ENCODE data around the gene NMT1. TPM values are rescaled to one million over a fixed set of nuclear protein-coding genes. Genes with fewer than 3 reads are reported as not detected.

NMT1 gene
- total and polyA plus RNA-seq, 4 donors, result 27.0 to 83.7 (median 42.6) TPM

GRCh38 chr17:45087504-45087975 lies 26.4 kb downstream of the NMT1 start:
- no peaks in the 10 kb centered on the region for H3K27me3 ChIP-seq (ENCODE audit: control insufficient read depth in 4 of 4, insufficient read depth in 4 of 4, low read length in 3 of 4)
- H3K36me3 ChIP-seq (ENCODE audit: control insufficient read depth in 4 of 4, insufficient read depth in 3 of 4, low read depth in 1 of 4, low read length in 3 of 4), result peaks cover 4 to 42% (median 18%) of the 10 kb centered on the region in 4 donors
- H3K27ac ChIP-seq (ENCODE audit: low read depth in 1 of 2, low read length in 2 of 2), result peak overlapping the region; percentile 87 to 96
- peak overlapping the region in 1 of 2 donors; percentile 28 for H3K9ac ChIP-seq (ENCODE audit: low read depth in 1 of 2, low read length in 2 of 2)
- WGBS, result 25% methylated on average over 3 of the region's 3 CpGs
- peaks cover 17 to 45% (median 27%) of the 10 kb centered on the region in 4 donors for H3K4me1 ChIP-seq (ENCODE audit: control insufficient read depth in 4 of 4, insufficient read depth in 4 of 4, low read length in 3 of 4)
- H3K4me3 ChIP-seq (ENCODE audit: low read depth in 1 of 3, low read length in 3 of 3), result no peak overlapping the region
- H3K9me3 ChIP-seq (ENCODE audit: control insufficient read depth in 4 of 4, low read length in 3 of 4), result no peaks in the 10 kb centered on the region
- DNase-seq (ENCODE audit: low spot score), result no peak
- peak in 1 of 2 donors; percentile 2 for TF ChIP-seq HNF4A (conservative IDR thresholded peaks at IDR 0.05)
- TF ChIP-seq, protein P1, sequence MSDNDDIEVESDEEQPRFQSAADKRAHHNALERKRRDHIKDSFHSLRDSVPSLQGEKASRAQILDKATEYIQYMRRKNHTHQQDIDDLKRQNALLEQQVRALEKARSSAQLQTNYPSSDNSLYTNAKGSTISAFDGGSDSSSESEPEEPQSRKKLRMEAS (IDR thresholded peaks at IDR 0.05), result no peak
- TF ChIP-seq GABPA (IDR thresholded peaks at IDR 0.05 in 1 of 2, conservative IDR thresholded peaks at IDR 0.05 in 1 of 2), result no peak
- no peak for TF ChIP-seq NR2F2 (IDR thresholded peaks at IDR 0.05)

- Histone ChIP-seq H3K4me1 (ENCODE audit: control insufficient read depth in 4 of 4, insufficient read depth in 4 of 4, low read length in 3 of 4) (peaks cover 17 to 50% (median 29%) of the 10 kb centered on the region in 4 donors), H3K36me3 (ENCODE audit: control insufficient read depth in 4 of 4, insufficient read depth in 3 of 4, low read depth in 1 of 4, low read length in 3 of 4) (peaks cover 2 to 40% (median 15%) of the 10 kb centered on the region in 4 donors), H3K9ac (ENCODE audit: low read depth in 1 of 2, low read length in 2 of 2) (no peak overlapping the region), H3K27me3 (ENCODE audit: control insufficient read depth in 4 of 4, insufficient read depth in 4 of 4, low read length in 3 of 4) (no peaks in the 10 kb centered on the region), H3K4me3 (ENCODE audit: low read depth in 1 of 3, low read length in 3 of 3) (no peak overlapping the region), H3K9me3 (ENCODE audit: control insufficient read depth in 4 of 4, low read length in 3 of 4) (no peaks in the 10 kb centered on the region), H3K27ac (ENCODE audit: low read depth in 1 of 2, low read length in 2 of 2) (peak overlapping the region; percentile 87 to 96)
- no peak for DNase-seq (ENCODE audit: low spot score)
- WGBS, result 75% methylated on average over 5 of the region's 5 CpGs
- TF ChIP-seq, protein P2, sequence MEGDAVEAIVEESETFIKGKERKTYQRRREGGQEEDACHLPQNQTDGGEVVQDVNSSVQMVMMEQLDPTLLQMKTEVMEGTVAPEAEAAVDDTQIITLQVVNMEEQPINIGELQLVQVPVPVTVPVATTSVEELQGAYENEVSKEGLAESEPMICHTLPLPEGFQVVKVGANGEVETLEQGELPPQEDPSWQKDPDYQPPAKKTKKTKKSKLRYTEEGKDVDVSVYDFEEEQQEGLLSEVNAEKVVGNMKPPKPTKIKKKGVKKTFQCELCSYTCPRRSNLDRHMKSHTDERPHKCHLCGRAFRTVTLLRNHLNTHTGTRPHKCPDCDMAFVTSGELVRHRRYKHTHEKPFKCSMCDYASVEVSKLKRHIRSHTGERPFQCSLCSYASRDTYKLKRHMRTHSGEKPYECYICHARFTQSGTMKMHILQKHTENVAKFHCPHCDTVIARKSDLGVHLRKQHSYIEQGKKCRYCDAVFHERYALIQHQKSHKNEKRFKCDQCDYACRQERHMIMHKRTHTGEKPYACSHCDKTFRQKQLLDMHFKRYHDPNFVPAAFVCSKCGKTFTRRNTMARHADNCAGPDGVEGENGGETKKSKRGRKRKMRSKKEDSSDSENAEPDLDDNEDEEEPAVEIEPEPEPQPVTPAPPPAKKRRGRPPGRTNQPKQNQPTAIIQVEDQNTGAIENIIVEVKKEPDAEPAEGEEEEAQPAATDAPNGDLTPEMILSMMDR (IDR thresholded peaks at IDR 0.05; ENCODE audit: low read depth, low read length, missing input control), result no peak
- TF ChIP-seq YY1 (IDR thresholded peaks at IDR 0.05), result no peak
- TF ChIP-seq, protein P3, sequence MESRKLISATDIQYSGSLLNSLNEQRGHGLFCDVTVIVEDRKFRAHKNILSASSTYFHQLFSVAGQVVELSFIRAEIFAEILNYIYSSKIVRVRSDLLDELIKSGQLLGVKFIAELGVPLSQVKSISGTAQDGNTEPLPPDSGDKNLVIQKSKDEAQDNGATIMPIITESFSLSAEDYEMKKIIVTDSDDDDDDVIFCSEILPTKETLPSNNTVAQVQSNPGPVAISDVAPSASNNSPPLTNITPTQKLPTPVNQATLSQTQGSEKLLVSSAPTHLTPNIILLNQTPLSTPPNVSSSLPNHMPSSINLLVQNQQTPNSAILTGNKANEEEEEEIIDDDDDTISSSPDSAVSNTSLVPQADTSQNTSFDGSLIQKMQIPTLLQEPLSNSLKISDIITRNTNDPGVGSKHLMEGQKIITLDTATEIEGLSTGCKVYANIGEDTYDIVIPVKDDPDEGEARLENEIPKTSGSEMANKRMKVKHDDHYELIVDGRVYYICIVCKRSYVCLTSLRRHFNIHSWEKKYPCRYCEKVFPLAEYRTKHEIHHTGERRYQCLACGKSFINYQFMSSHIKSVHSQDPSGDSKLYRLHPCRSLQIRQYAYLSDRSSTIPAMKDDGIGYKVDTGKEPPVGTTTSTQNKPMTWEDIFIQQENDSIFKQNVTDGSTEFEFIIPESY (IDR thresholded peaks at IDR 0.05), result no peak
- TF ChIP-seq SP1 (IDR thresholded peaks at IDR 0.05), result no peak
- no peak for TF ChIP-seq EGR1 (IDR thresholded peaks at IDR 0.05; ENCODE audit: low read depth in 2 of 2)
- no peak for TF ChIP-seq RXRA (IDR thresholded peaks at IDR 0.05)
- TF ChIP-seq JUND (IDR thresholded peaks at IDR 0.05), result no peak
- TF ChIP-seq, protein P1 (IDR thresholded peaks at IDR 0.05), result no peak
- TF ChIP-seq, protein P4, sequence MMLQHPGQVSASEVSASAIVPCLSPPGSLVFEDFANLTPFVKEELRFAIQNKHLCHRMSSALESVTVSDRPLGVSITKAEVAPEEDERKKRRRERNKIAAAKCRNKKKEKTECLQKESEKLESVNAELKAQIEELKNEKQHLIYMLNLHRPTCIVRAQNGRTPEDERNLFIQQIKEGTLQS (IDR thresholded peaks at IDR 0.05), result no peak
- no peak for TF ChIP-seq HNF4A (conservative IDR thresholded peaks at IDR 0.05)
- no peak for TF ChIP-seq HNF4G (IDR thresholded peaks at IDR 0.05)
- TF ChIP-seq TAF1 (conservative IDR thresholded peaks at IDR 0.05), result no peak
- TF ChIP-seq FOXA2 (IDR thresholded peaks at IDR 0.05), result no peak
Measured at GRCh38 chr17:45087978-45088377, 26.9 kb downstream of the NMT1 start.
